Progenitor cell of endocrine pancreas (in vitro differentiated cells): ENCODE measurements around the gene MRPL51. TPM values are rescaled to one million over a fixed set of nuclear protein-coding genes. Genes with fewer than 3 reads are reported as not detected.
A peak's percentile ranks its signal among the peaks of the same experiment; 100 is the strongest.
"Not testable (repeated sequence)": the region's sequence is repeated elsewhere in the genome, so short reads cannot be mapped to it uniquely, and the experiment has no call there.

Experiments
- DNase-seq: peaks from one replicate; pipeline ENCODE4 v3.0.0; 2021; ENCODE audit warnings: low spot score; ENCODE audit not compliant: unreplicated experiment
- H3K27ac Mint-ChIP-seq: 2 replicates; pipeline ENCODE4 v1.8.0; 2021; ENCODE audit warnings: mild to moderate bottlenecking, moderate library complexity, mixed read lengths
- H3K27me3 Mint-ChIP-seq: 2 replicates; pipeline ENCODE4 v1.8.0; 2021; ENCODE audit warnings: mixed read lengths
- H3K36me3 Mint-ChIP-seq: 2 replicates; pipeline ENCODE4 v1.8.0; 2022; ENCODE audit warnings: mixed read lengths; ENCODE audit not compliant: insufficient read depth
- H3K4me1 Mint-ChIP-seq: 2 replicates; pipeline ENCODE4 v1.8.0; 2021; ENCODE audit warnings: low read depth, mixed read lengths
- H3K4me3 Mint-ChIP-seq: 2 replicates; pipeline ENCODE4 v1.8.0; 2021; ENCODE audit warnings: low read depth, mild to moderate bottlenecking, moderate library complexity, mixed read lengths
- H3K9me3 Mint-ChIP-seq: 2 replicates; pipeline ENCODE4 v1.8.0; 2021; ENCODE audit warnings: low read depth, mixed read lengths
- total RNA-seq: library from RNA; stranded (reverse); gene quantifications from 2 replicates; pipeline ENCODE4 v1.2.1, GENCODE V29; 2021
- TF ChIP-seq, protein P1 (sequence below): fragments of 200-600 bp; sonication (generic); IDR thresholded peaks from one replicate; pipeline ENCODE4 v1.5.0; 2021; ENCODE audit warnings: antibody characterized with exemption, mild to moderate bottlenecking; ENCODE audit not compliant: unreplicated experiment

MRPL51 gene
- total RNA-seq, 1 donor from 2014 or later = 279 TPM

DNA sequence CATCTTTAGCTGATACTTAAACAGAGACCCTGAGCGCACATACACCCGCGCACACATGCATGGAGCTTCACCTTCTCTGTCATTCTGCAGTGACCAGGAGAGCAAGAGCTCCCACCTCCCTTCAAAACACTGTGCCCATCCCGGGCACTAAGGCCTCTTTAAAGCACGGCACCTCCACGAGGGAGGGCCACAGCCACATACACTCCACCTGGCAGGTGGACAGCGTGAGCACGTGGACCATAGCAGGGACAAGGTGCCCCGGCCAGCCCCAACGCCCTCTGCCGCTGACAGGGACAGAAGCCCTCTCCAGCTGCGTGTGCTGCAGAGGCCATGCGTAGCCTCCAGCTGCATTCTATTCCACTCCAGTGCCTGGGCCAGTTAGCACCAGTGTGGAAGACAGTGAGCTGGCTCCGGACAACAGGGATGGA, 46.7 kb upstream of the MRPL51 start:
- Mint-ChIP-seq H3K36me3 (peaks cover 21% of the 10 kb centered on the region), H3K4me3 (no peak overlapping the region)

DNA sequence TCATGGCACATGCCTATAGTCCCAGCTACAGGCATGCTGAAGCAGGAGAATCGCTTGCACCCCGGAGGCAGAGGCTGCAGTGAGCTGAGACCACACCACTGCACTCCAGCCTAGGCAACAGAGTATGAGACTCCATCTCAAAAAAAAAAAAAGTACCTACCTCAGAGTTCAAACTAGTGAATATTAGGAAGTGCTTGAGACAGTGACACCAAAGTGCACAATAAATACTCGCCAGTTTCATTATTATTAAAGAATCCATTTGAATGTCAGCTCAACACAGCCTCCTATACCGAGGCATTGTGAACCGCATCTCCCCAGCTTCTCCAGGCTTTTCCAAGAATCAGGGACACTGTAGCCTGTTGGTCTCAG, 46.2 kb upstream of the MRPL51 start:
- Mint-ChIP-seq H3K36me3 (peaks cover 20% of the 10 kb centered on the region), H3K4me1 (peaks cover 21% of the 10 kb centered on the region), H3K4me3 (no peak overlapping the region), H3K27ac (peak overlapping the region; percentile 2), H3K27me3 (no peaks in the 10 kb centered on the region), H3K9me3 (no peaks in the 10 kb centered on the region)
- no peak for DNase-seq
- TF ChIP-seq, protein P1, sequence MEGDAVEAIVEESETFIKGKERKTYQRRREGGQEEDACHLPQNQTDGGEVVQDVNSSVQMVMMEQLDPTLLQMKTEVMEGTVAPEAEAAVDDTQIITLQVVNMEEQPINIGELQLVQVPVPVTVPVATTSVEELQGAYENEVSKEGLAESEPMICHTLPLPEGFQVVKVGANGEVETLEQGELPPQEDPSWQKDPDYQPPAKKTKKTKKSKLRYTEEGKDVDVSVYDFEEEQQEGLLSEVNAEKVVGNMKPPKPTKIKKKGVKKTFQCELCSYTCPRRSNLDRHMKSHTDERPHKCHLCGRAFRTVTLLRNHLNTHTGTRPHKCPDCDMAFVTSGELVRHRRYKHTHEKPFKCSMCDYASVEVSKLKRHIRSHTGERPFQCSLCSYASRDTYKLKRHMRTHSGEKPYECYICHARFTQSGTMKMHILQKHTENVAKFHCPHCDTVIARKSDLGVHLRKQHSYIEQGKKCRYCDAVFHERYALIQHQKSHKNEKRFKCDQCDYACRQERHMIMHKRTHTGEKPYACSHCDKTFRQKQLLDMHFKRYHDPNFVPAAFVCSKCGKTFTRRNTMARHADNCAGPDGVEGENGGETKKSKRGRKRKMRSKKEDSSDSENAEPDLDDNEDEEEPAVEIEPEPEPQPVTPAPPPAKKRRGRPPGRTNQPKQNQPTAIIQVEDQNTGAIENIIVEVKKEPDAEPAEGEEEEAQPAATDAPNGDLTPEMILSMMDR = no peak

More for the DNA sequence above, 46.7 kb upstream of the MRPL51 start:
- no peak overlapping the region for H3K27ac Mint-ChIP-seq
- H3K27me3 Mint-ChIP-seq = no peaks in the 10 kb centered on the region
- no peaks in the 10 kb centered on the region for H3K9me3 Mint-ChIP-seq
- peaks cover 21% of the 10 kb centered on the region for H3K4me1 Mint-ChIP-seq
- TF ChIP-seq, protein P1 = no peak
- DNase-seq = no peak

DNA sequence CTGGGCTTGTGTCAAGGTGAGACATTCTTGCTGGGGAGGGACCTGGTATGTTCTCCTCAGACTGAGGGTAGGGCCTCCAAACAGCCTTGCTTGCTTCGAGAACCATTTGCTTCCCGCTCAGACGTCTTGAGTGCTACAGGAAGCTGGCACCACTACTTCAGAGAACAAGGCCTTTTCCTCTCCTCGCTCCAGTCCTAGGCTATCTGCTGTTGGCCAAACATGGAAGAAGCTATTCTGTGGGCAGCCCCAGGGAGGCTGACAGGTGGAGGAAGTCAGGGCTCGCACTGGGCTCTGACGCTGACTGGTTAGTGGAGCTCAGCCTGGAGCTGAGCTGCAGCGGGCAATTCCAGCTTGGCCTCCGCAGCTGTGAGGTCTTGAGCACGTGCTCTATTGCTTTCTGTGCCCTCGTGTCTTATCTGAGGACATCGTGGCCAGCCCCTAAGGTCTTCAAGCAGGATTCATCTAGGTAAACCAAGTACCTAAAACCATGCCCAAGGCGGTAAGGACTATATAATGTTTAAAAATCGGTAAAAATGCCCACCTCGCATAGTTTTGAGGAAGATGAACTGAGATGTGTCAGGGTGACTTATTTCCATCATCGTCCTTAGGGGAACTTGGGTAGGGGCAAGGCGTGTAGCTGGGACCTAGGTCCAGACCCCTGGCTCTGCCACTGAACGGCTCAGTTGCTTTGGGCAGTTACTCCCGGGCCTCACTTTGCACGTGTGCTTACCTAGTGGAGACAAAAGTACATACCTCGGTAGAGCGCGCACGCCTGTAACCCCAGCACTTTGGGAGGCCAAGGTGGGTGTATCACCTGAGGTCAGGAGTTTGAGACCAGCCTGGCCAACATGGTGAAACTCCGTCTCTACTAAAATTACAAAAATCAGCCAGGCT, 45.6 kb upstream of the MRPL51 start:
- H3K36me3 Mint-ChIP-seq = peaks cover 20% of the 10 kb centered on the region
- no peak for DNase-seq
- no peaks in the 10 kb centered on the region for H3K9me3 Mint-ChIP-seq
- H3K4me1 Mint-ChIP-seq = peaks cover 24% of the 10 kb centered on the region
- TF ChIP-seq, protein P1 = no peak
- peak overlapping the region; percentile 48 for H3K27ac Mint-ChIP-seq
- no peak overlapping the region for H3K4me3 Mint-ChIP-seq
- H3K27me3 Mint-ChIP-seq = no peaks in the 10 kb centered on the region

DNA sequence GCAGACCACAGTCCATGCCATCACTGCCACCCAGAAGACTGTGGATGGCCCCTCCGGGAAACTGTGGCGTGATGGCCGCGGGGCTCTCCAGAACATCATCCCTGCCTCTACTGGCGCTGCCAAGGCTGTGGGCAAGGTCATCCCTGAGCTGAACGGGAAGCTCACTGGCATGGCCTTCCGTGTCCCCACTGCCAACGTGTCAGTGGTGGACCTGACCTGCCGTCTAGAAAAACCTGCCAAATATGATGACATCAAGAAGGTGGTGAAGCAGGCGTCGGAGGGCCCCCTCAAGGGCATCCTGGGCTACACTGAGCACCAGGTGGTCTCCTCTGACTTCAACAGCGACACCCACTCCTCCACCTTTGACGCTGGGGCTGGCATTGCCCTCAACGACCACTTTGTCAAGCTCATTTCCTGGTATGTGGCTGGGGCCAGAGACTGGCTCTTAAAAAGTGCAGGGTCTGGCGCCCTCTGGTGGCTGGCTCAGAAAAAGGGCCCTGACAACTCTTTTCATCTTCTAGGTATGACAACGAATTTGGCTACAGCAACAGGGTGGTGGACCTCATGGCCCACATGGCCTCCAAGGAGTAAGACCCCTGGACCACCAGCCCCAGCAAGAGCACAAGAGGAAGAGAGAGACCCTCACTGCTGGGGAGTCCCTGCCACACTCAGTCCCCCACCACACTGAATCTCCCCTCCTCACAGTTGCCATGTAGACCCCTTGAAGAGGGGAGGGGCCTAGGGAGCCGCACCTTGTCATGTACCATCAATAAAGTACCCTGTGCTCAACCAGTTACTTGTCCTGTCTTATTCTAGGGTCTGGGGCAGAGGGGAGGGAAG, 44.7 kb upstream of the MRPL51 start:
- TF ChIP-seq, protein P1 = peak; percentile 98
- DNase-seq = peak; percentile 83
- not testable (repeated sequence) for H3K9me3 Mint-ChIP-seq, H3K27me3 Mint-ChIP-seq
- Mint-ChIP-seq H3K36me3 (peaks cover 19% of the 10 kb centered on the region), H3K27ac (peak overlapping the region; percentile 30), H3K4me3 (peak overlapping the region; percentile 57), H3K4me1 (peaks cover 29% of the 10 kb centered on the region)

DNA sequence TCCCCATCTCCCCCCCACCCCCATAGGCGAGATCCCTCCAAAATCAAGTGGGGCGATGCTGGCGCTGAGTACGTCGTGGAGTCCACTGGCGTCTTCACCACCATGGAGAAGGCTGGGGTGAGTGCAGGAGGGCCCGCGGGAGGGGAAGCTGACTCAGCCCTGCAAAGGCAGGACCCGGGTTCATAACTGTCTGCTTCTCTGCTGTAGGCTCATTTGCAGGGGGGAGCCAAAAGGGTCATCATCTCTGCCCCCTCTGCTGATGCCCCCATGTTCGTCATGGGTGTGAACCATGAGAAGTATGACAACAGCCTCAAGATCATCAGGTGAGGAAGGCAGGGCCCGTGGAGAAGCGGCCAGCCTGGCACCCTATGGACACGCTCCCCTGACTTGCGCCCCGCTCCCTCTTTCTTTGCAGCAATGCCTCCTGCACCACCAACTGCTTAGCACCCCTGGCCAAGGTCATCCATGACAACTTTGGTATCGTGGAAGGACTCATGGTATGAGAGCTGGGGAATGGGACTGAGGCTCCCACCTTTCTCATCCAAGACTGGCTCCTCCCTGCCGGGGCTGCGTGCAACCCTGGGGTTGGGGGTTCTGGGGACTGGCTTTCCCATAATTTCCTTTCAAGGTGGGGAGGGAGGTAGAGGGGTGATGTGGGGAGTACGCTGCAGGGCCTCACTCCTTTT, 44.0 kb upstream of the MRPL51 start:
- H3K4me1 Mint-ChIP-seq = peaks cover 37% of the 10 kb centered on the region
- peaks cover 19% of the 10 kb centered on the region for H3K36me3 Mint-ChIP-seq
- no peak for DNase-seq
- H3K27ac Mint-ChIP-seq = no peak overlapping the region
- no peaks in the 10 kb centered on the region for H3K27me3 Mint-ChIP-seq
- H3K9me3 Mint-ChIP-seq = no peaks in the 10 kb centered on the region
- H3K4me3 Mint-ChIP-seq = peak overlapping the region; percentile 57
- TF ChIP-seq, protein P1 = no peak
